Type B pancreatic cell (in vitro differentiated cells): ENCODE data around the gene GPC6. TPM values are rescaled to one million over a fixed set of nuclear protein-coding genes. Genes with fewer than 3 reads are reported as not detected.
A peak's percentile ranks its signal among the peaks of the same experiment; 100 is the strongest.

Source experiments
- DNase-seq: peaks from one replicate; pipeline ENCODE4 v3.0.0; 2021; ENCODE audit warnings: mixed read lengths; ENCODE audit not compliant: unreplicated experiment; ENCODE audit errors: extremely low spot score
- H3K27ac Mint-ChIP-seq: 2 replicates; pipeline ENCODE4 v1.8.0; 2021; ENCODE audit warnings: mild to moderate bottlenecking, mixed read lengths
- H3K27me3 Mint-ChIP-seq: 2 replicates; pipeline ENCODE4 v1.8.0; 2021; ENCODE audit warnings: mixed read lengths
- H3K36me3 Mint-ChIP-seq: 2 replicates; pipeline ENCODE4 v1.8.0; 2021; ENCODE audit warnings: mixed read lengths
- H3K4me1 Mint-ChIP-seq: one replicate; pipeline ENCODE4 v1.8.0; 2021; ENCODE audit warnings: mixed read lengths; ENCODE audit not compliant: unreplicated experiment
- H3K4me3 Mint-ChIP-seq: 2 replicates; pipeline ENCODE4 v1.8.0; 2021; ENCODE audit warnings: mild to moderate bottlenecking, mixed read lengths
- H3K9me3 Mint-ChIP-seq: 2 replicates; pipeline ENCODE4 v1.8.0; 2021; ENCODE audit warnings: mixed read lengths
- long read RNA-seq: library from polyadenylated mRNA; unstranded; transcript quantifications from one replicate; pipeline ENCODE4 v2.0.0, GENCODE V29; 2020
- total RNA-seq: library from RNA; stranded (reverse); gene quantifications from 2 replicates; pipeline ENCODE4 v1.2.1, GENCODE V29; 2021; ENCODE audit warnings: low replicate concordance
- TF ChIP-seq, protein P1 (sequence below): fragments of 200-600 bp; sonication (generic); conservative IDR thresholded peaks from 2 replicates; pipeline ENCODE4 v1.5.0; 2021; ENCODE audit warnings: antibody characterized with exemption, mild to moderate bottlenecking

The GPC6 gene
- 8.4 and 30.5 TPM in 2 replicates for total RNA-seq
- long read RNA-seq, partial matches to known transcripts: 0 of 7 reads
- long read RNA-seq, other reads (novel, unspliced or antisense): 7 of 7 reads

- peaks cover 3% of the 10 kb centered on the region for H3K27me3 Mint-ChIP-seq
- TF ChIP-seq, protein P1, sequence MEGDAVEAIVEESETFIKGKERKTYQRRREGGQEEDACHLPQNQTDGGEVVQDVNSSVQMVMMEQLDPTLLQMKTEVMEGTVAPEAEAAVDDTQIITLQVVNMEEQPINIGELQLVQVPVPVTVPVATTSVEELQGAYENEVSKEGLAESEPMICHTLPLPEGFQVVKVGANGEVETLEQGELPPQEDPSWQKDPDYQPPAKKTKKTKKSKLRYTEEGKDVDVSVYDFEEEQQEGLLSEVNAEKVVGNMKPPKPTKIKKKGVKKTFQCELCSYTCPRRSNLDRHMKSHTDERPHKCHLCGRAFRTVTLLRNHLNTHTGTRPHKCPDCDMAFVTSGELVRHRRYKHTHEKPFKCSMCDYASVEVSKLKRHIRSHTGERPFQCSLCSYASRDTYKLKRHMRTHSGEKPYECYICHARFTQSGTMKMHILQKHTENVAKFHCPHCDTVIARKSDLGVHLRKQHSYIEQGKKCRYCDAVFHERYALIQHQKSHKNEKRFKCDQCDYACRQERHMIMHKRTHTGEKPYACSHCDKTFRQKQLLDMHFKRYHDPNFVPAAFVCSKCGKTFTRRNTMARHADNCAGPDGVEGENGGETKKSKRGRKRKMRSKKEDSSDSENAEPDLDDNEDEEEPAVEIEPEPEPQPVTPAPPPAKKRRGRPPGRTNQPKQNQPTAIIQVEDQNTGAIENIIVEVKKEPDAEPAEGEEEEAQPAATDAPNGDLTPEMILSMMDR: no peak
- peak within 1 kb of the TSS; percentile 86 for H3K27ac Mint-ChIP-seq
- H3K36me3 Mint-ChIP-seq: no peaks in the 10 kb centered on the region
- H3K4me3 Mint-ChIP-seq: peak within 1 kb of the TSS; percentile 99
- H3K9me3 Mint-ChIP-seq: peaks cover 5% of the 10 kb centered on the region
- no peak for DNase-seq
- H3K4me1 Mint-ChIP-seq: peaks cover 29% of the 10 kb centered on the region
These were observed at the start of gene GPC6 for GRCh38 chr13:93226623-93227279. GPC6 (plus strand) TSS chr13:93226807.

- no peaks in the 10 kb centered on the region for H3K27me3 Mint-ChIP-seq
These were observed 46.1 kb upstream of the GPC6 start for GRCh38 chr13:93180356-93180969.

GRCh38 chr13:93182406-93182805 is 44.2 kb upstream of the GPC6 start:
- TF ChIP-seq, protein P1: no peak
- Mint-ChIP-seq H3K9me3 (no peaks in the 10 kb centered on the region), H3K27ac (no peak overlapping the region), H3K4me1 (no peaks in the 10 kb centered on the region), H3K36me3 (no peaks in the 10 kb centered on the region), H3K27me3 (no peaks in the 10 kb centered on the region), H3K4me3 (no peak overlapping the region)
- DNase-seq: no peak

More at GRCh38 chr13:93180356-93180969, 46.1 kb upstream of the GPC6 start:
- Mint-ChIP-seq H3K4me1 (no peaks in the 10 kb centered on the region), H3K4me3 (no peak overlapping the region), H3K36me3 (no peaks in the 10 kb centered on the region), H3K27ac (no peak overlapping the region), H3K9me3 (no peaks in the 10 kb centered on the region)
- DNase-seq: no peak
- TF ChIP-seq, protein P1: no peak

DNA sequence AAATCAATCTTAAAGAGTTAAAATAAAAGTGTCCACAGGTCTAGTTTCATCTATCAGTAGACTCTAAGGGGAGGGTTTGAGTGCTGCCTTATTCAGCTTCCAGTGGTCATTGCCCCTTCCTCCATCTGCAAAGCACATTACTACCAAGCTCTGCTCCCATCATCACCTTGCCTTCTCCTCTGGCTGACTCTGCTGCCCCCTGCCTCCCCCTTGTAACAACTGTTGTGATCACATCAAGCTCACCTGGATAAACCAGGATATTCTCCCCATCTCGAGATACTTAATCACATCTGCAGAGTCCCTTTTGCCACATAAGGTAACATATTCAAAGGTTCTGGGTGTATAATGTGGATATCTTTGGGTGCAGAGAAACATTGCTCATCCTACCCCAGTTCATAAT is 43.3 kb upstream of the GPC6 start:
- DNase-seq: no peak
- Mint-ChIP-seq H3K27ac (no peak overlapping the region), H3K27me3 (no peaks in the 10 kb centered on the region), H3K36me3 (no peaks in the 10 kb centered on the region), H3K4me1 (no peaks in the 10 kb centered on the region), H3K4me3 (no peak overlapping the region), H3K9me3 (no peaks in the 10 kb centered on the region)
- TF ChIP-seq, protein P1: no peak

GRCh38 chr13:93190006-93190405 is 36.6 kb upstream of the GPC6 start:
- TF ChIP-seq, protein P1: no peak
- no peaks in the 10 kb centered on the region for H3K36me3 Mint-ChIP-seq
- H3K4me3 Mint-ChIP-seq: no peak overlapping the region
- no peak overlapping the region for H3K27ac Mint-ChIP-seq
- H3K9me3 Mint-ChIP-seq: peaks cover 7% of the 10 kb centered on the region
- DNase-seq: no peak
- no peaks in the 10 kb centered on the region for H3K4me1 Mint-ChIP-seq
- H3K27me3 Mint-ChIP-seq: no peaks in the 10 kb centered on the region
